ENCODE measurements around the gene MLXIP.

The MLXIP gene

DNA sequence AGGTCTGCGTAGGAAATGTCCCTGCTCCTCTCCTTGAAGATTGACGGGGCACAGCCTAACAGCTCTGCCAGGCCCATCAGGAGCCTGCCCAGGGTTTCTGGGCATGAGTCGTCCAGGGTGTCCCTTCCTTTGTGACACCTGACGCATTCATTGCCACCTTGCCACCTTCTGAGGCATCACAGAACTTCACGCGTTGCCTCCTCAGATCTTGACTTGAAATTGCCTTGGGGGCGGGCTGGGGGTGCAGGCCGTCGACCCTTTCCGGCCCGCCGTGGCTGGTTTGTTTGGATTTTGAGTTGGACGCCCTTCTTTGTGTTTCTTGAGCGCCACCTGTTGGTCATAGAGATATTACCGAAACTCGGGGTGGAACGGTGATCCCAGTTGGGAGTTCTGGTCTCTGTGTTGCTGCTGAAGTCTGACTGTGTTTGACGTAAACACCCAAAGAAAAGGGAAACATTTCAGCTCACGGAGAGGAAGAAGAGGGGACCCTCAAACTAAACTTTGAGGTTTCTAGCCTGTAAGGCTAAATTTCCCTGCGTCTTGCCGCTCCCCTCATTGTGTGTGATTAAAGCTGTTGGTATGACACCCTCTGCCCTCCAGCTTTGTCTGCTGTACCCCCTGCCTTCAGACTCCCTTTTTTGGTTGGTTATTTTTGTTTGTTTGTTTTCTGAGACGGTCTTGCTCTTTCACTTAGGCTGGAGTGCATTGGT is 44.6 kb downstream of the MLXIP start:
- Histone ChIP-seq H3K9me3 (ENCODE audit: severe bottlenecking) (no peaks in the 10 kb centered on the region), H3K4me3 (ENCODE audit: low read depth, low read length) (no peak overlapping the region), H3K27ac (no peak overlapping the region), H3K27me3 (ENCODE audit: insufficient read depth, low read depth, severe bottlenecking) (no peaks in the 10 kb centered on the region), H3K36me3 (no peaks in the 10 kb centered on the region)
- peak; percentile 62 for DNase-seq
- TF ChIP-seq, protein P1, sequence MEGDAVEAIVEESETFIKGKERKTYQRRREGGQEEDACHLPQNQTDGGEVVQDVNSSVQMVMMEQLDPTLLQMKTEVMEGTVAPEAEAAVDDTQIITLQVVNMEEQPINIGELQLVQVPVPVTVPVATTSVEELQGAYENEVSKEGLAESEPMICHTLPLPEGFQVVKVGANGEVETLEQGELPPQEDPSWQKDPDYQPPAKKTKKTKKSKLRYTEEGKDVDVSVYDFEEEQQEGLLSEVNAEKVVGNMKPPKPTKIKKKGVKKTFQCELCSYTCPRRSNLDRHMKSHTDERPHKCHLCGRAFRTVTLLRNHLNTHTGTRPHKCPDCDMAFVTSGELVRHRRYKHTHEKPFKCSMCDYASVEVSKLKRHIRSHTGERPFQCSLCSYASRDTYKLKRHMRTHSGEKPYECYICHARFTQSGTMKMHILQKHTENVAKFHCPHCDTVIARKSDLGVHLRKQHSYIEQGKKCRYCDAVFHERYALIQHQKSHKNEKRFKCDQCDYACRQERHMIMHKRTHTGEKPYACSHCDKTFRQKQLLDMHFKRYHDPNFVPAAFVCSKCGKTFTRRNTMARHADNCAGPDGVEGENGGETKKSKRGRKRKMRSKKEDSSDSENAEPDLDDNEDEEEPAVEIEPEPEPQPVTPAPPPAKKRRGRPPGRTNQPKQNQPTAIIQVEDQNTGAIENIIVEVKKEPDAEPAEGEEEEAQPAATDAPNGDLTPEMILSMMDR (IDR thresholded peaks at IDR 0.05; ENCODE audit: low read depth, low read length), result peak; percentile 68

DNA sequence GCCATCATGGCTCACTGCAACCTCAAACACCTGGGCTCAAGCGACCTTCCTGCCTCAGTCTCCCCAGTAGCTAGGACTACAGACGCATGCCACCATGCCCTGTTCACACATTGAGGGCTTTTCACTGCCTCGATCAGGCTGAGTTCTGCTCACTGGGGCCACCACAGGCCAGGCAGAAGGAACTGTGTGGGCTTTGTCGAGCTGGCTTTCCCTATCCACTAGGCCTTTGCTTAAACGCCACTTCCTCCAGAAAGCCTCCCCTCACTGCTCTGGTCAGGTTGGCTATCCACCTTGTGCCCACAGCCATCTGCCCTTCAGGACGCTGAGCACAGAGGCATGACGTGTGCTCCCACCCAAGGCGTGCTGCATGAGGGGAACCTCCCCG is 45.2 kb downstream of the MLXIP start:
- no peak for DNase-seq
- no peak overlapping the region for H3K27ac ChIP-seq
- no peaks in the 10 kb centered on the region for H3K36me3 ChIP-seq

DNA sequence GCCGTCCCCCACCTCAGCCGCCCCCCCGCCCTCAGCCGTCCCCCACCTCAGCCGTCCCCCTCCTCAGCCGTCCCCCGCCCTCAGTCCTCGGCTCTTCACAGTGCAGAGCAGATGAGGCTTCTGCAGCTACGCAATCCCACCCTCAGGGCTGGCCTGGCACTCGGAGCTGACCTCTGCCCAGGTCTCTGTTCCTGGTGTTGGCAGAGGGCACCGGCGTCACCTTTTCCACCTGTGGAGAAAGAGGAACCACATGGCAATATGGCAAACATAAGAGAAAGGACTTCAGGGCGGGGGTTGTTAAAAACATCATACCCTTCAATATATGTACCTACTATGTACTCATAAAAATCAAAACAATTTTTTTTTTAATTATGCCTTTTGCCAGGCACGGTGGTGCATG is 45.8 kb downstream of the MLXIP start:
- H3K4me3 ChIP-seq (ENCODE audit: low read depth, low read length), result no peak overlapping the region
- TF ChIP-seq, protein P1 (IDR thresholded peaks at IDR 0.05; ENCODE audit: low read depth, low read length), result no peak
- H3K9me3 ChIP-seq (ENCODE audit: severe bottlenecking), result no peaks in the 10 kb centered on the region
- H3K36me3 ChIP-seq, result no peaks in the 10 kb centered on the region
- DNase-seq, result no peak
- H3K27me3 ChIP-seq (ENCODE audit: insufficient read depth, low read depth, severe bottlenecking), result no peaks in the 10 kb centered on the region
- no peak overlapping the region for H3K27ac ChIP-seq

More for the DNA sequence above, 45.2 kb downstream of the MLXIP start:
- Histone ChIP-seq H3K4me3 (ENCODE audit: low read depth, low read length) (no peak overlapping the region), H3K9me3 (ENCODE audit: severe bottlenecking) (no peaks in the 10 kb centered on the region), H3K27me3 (ENCODE audit: insufficient read depth, low read depth, severe bottlenecking) (no peaks in the 10 kb centered on the region)
- TF ChIP-seq, protein P1 (IDR thresholded peaks at IDR 0.05; ENCODE audit: low read depth, low read length), result no peak

DNA sequence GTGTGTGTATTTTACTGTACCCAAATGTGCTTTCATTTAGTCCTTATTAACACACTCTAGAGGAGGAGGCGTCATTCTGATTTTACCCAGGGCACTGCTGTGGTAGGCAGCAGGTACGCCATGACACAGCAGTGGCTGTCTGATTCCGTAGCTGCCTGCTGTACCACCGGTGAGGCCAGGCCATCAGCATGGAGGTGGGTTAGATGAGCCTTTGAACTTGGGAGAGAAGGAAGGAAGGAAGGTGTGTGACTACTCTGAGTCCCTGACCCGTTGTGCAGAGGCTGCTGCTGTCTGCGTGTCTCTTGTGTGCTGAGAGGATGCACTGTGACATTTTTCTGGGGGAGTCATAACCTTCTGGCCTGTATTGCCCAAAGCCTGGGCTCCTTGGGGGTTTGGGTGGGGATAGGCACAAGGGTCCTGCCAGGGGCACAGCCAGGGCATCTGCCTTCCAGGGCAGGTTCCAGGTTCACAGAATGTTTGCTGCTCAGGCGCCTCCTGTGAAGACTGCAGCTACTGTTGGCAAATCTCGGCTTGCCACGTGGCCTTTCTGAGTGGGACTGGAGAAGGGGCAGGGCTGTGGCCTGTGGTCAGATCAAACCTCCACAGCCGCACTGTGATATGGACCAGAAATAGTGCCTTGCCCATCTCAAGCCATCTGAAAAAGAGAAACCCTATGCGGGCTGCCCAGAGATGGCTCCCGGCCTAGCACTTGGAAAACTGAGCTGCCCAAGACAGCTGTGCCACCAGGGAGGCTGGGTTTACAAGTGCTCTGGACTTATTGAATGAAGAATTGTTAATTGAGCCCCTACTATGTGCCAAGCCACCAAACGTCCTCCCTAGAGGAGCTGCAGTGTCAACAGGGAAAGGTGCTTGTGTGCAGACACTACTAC is 47.1 kb downstream of the MLXIP start:
- no peaks in the 10 kb centered on the region for H3K27me3 ChIP-seq (ENCODE audit: insufficient read depth, low read depth, severe bottlenecking)
- TF ChIP-seq, protein P1 (IDR thresholded peaks at IDR 0.05; ENCODE audit: low read depth, low read length), result no peak
- H3K9me3 ChIP-seq (ENCODE audit: severe bottlenecking), result no peaks in the 10 kb centered on the region
- no peak overlapping the region for H3K4me3 ChIP-seq (ENCODE audit: low read depth, low read length)
- no peak for DNase-seq
- H3K27ac ChIP-seq, result no peak overlapping the region
- no peaks in the 10 kb centered on the region for H3K36me3 ChIP-seq

DNA sequence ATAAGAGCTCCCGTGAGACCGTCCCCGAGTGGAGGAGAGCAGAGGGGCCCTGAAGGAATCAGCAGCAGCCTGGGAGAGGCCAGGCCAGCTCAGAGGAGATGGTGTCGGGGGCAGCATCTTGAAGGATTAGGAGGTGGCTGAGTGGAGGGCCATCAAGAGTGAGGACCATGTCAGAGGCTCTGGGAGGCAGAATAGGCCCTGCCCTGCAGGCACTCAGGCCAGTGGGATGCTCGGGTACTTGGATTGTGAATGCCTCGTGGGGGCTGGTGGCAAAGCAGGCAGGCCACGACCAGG is 47.7 kb downstream of the MLXIP start:
- no peaks in the 10 kb centered on the region for H3K36me3 ChIP-seq
- H3K4me3 ChIP-seq (ENCODE audit: low read depth, low read length), result no peak overlapping the region
- H3K9me3 ChIP-seq (ENCODE audit: severe bottlenecking), result no peaks in the 10 kb centered on the region
- H3K27ac ChIP-seq, result no peak overlapping the region
- TF ChIP-seq, protein P1 (IDR thresholded peaks at IDR 0.05; ENCODE audit: low read depth, low read length), result no peak
- no peak for DNase-seq
- no peaks in the 10 kb centered on the region for H3K27me3 ChIP-seq (ENCODE audit: insufficient read depth, low read depth, severe bottlenecking)
